Liver (tissue), 9 donors: ENCODE measurements around the gene BAHD1. TPM values are rescaled to one million over a fixed set of nuclear protein-coding genes. Genes with fewer than 3 reads are reported as not detected.

Experiments
- DNase-seq: peaks from one replicate; pipeline ENCODE4 v3.0.0-alpha.2; 2017; ENCODE audit warnings: low spot score
- H3K27ac ChIP-seq, 2 donors: one replicate each; pipeline ENCODE4 v1.7.0; 2013; ENCODE audit warnings: inconsistent platforms in 2 of 2, low read length in 2 of 2, control low read depth in 1 of 2, low read depth in 1 of 2, mild to moderate bottlenecking in 1 of 2
- H3K27me3 ChIP-seq, 4 donors: one replicate each; pipeline versions ENCODE4 v1.6.1 to v1.7.0; 2013; ENCODE audit warnings: low read length in 3 of 4, inconsistent platforms in 1 of 4, mild to moderate bottlenecking in 1 of 4, moderate library complexity in 1 of 4; ENCODE audit not compliant: control insufficient read depth in 4 of 4, insufficient read depth in 4 of 4
- H3K36me3 ChIP-seq, 4 donors: one replicate each; pipeline versions ENCODE4 v1.6.1 to v1.7.0; 2013; ENCODE audit warnings: low read length in 3 of 4, mild to moderate bottlenecking in 3 of 4, low read depth in 1 of 4, moderate library complexity in 1 of 4; ENCODE audit not compliant: control insufficient read depth in 4 of 4, insufficient read depth in 3 of 4
- H3K4me1 ChIP-seq, 4 donors: one replicate each; pipeline versions ENCODE4 v1.6.1 to v1.7.0; 2013; ENCODE audit warnings: low read length in 3 of 4, mild to moderate bottlenecking in 3 of 4, moderate library complexity in 1 of 4; ENCODE audit not compliant: control insufficient read depth in 4 of 4, insufficient read depth in 4 of 4
- H3K4me3 ChIP-seq, 3 donors: one replicate each; pipeline versions ENCODE4 v1.6.1 to v1.7.0; 2013; ENCODE audit warnings: low read length in 3 of 3, control low read depth in 1 of 3, low read depth in 1 of 3, mild to moderate bottlenecking in 1 of 3
- H3K9ac ChIP-seq, 2 donors: one replicate each; pipeline ENCODE4 v1.7.0; 2013; ENCODE audit warnings: low read length in 2 of 2, mild to moderate bottlenecking in 2 of 2, moderate library complexity in 2 of 2, control low read depth in 1 of 2, low read depth in 1 of 2
- H3K9me3 ChIP-seq, 4 donors: one replicate each; pipeline versions ENCODE4 v1.6.1 to v1.7.0; 2013; ENCODE audit warnings: low read length in 3 of 4; ENCODE audit not compliant: control insufficient read depth in 4 of 4
- ATF3 ChIP-seq: IDR thresholded peaks from 2 replicates; pipeline ENCODE4 v1.6.1; 2016; ENCODE audit warnings: antibody characterized with exemption
- CTCF ChIP-seq: fragments of 150-350 bp; IDR thresholded peaks from 2 replicates; pipeline ENCODE4 v1.5.1; 2017; ENCODE audit warnings: improper control_type of control experiment, low read depth, low read length; ENCODE audit not compliant: missing input control
- FOXA2 ChIP-seq: IDR thresholded peaks from 2 replicates; pipeline ENCODE4 v1.6.1; 2016; ENCODE audit warnings: antibody characterized with exemption
- GABPA ChIP-seq, 2 donors: IDR thresholded peaks in 1 of 2; conservative IDR thresholded peaks in 1 of 2; 2 replicates each; pipeline ENCODE4 v1.6.1; 2016; ENCODE audit warnings: antibody characterized with exemption in 2 of 2, mild to moderate bottlenecking in 1 of 2, moderate library complexity in 1 of 2
- HNF4A ChIP-seq, 2 donors: conservative IDR thresholded peaks; 2 replicates each; pipeline ENCODE4 v1.6.1; 2016; ENCODE audit warnings: antibody characterized with exemption in 2 of 2, mild to moderate bottlenecking in 2 of 2
- HNF4G ChIP-seq: IDR thresholded peaks from 2 replicates; pipeline ENCODE4 v1.6.1; 2016; ENCODE audit warnings: antibody characterized with exemption
- JUND ChIP-seq, 2 donors: IDR thresholded peaks; 2 replicates each; pipeline ENCODE4 v1.6.1; 2016; ENCODE audit warnings: antibody characterized with exemption in 2 of 2
- MAX ChIP-seq: IDR thresholded peaks from 2 replicates; pipeline ENCODE4 v1.6.1; 2016; ENCODE audit warnings: antibody characterized with exemption
- NR2F2 ChIP-seq: IDR thresholded peaks from 2 replicates; pipeline ENCODE4 v1.6.1; 2016; ENCODE audit warnings: antibody characterized with exemption
- RAD21 ChIP-seq, 2 donors: IDR thresholded peaks; 2 replicates each; pipeline ENCODE4 v1.6.1; 2016; ENCODE audit warnings: antibody characterized with exemption in 2 of 2, mild to moderate bottlenecking in 2 of 2
- REST ChIP-seq: IDR thresholded peaks from 2 replicates; pipeline ENCODE4 v1.6.1; 2016; ENCODE audit warnings: antibody characterized with exemption, mild to moderate bottlenecking
- RXRA ChIP-seq, 2 donors: IDR thresholded peaks; 2 replicates each; pipeline ENCODE4 v1.6.1; 2017 to 2018; ENCODE audit warnings: antibody characterized with exemption in 2 of 2, mild to moderate bottlenecking in 1 of 2
- SP1 ChIP-seq: IDR thresholded peaks from 2 replicates; pipeline ENCODE4 v1.6.1; 2018; ENCODE audit warnings: antibody characterized with exemption, mild to moderate bottlenecking
- TAF1 ChIP-seq: conservative IDR thresholded peaks from 2 replicates; pipeline ENCODE4 v1.6.1; 2016; ENCODE audit warnings: antibody characterized with exemption, mild to moderate bottlenecking
- YY1 ChIP-seq: IDR thresholded peaks from 2 replicates; pipeline ENCODE4 v1.6.1; 2016; ENCODE audit warnings: antibody characterized with exemption, mild to moderate bottlenecking
- ZBTB33 ChIP-seq: IDR thresholded peaks from 2 replicates; pipeline ENCODE4 v1.6.1; 2016; ENCODE audit warnings: antibody characterized with exemption
- WGBS: extraction: QIAGEN DNeasy Blood & Tissue Kit; methylation state at CpG from one replicate; pipeline ENCODE4 v1.1.7; 2013; 5-methylcytosine and 5-hydroxymethylcytosine counted together
- polyA plus RNA-seq, 2 donors: library from polyadenylated mRNA; stranded (reverse) in 1 of 2; unstranded in 1 of 2; fragments of 200-250 nt in 1 of 2; fragments of >200 nt in 1 of 2; fragmentation: Nextera tagmentation in 1 of 2; extraction: Ambion mirVana in 1 of 2; gene quantifications; one replicate each; pipeline versions ENCODE4 v1.2.1 to v1.2.3, GENCODE V29; 2013 to 2015
- total RNA-seq, 2 donors: library from RNA; depleted of rRNA; stranded (reverse); fragments of >200 nt; gene quantifications; one replicate each; pipeline ENCODE4 v1.2.3, GENCODE V29; 2014
- donor health status: healthy.
- donor health status: healthy.
- donor health status: healthy.
- donor health status: healthy.
- donor health status: healthy.

BAHD1 gene
- 1 to 10 TPM; 6.3 to 7.0 TPM for total RNA-seq
- polyA plus RNA-seq: 1 to 10 TPM; 1.8 to 8.7 TPM

- H3K9ac ChIP-seq: peak within 1 kb of the TSS; percentile 26 to 48
- H3K4me3 ChIP-seq: peak within 1 kb of the TSS; percentile 58 to 91 (median 72)
- H3K9me3 ChIP-seq: no peaks in the 10 kb centered on the region
- peaks cover 0 to 6% (median 0%) of the 10 kb centered on the region in 4 donors for H3K27me3 ChIP-seq
- WGBS: under 1% methylated on average over 119 of the region's 119 CpGs
- H3K4me1 ChIP-seq: peaks cover 9 to 30% (median 23%) of the 10 kb centered on the region in 4 donors
- H3K36me3 ChIP-seq: no peaks in the 10 kb centered on the region
- no peak for TF ChIP-seq ATF3
- no peak for TF ChIP-seq TAF1
- TF ChIP-seq HNF4G: no peak
- TF ChIP-seq RAD21 (IDR thresholded peaks at IDR 0.05): no peak
- peak in 1 of 2 donors; percentile 52 for TF ChIP-seq GABPA (IDR thresholded peaks at IDR 0.05 in 1 of 2, conservative IDR thresholded peaks at IDR 0.05 in 1 of 2)
- no peak for TF ChIP-seq CTCF
- TF ChIP-seq ZBTB33: no peak
- TF ChIP-seq HNF4A (conservative IDR thresholded peaks at IDR 0.05): no peak
- TF ChIP-seq YY1: no peak
- TF ChIP-seq NR2F2: no peak
- no peak for TF ChIP-seq RXRA (IDR thresholded peaks at IDR 0.05)
- peak; percentile 73 for TF ChIP-seq SP1
- peak; percentile 95 for DNase-seq
- peak within 1 kb of the TSS; percentile 25 to 46 for H3K27ac ChIP-seq
Measured at GRCh38 chr15:40440743-40441564, at the start of gene BAHD1. Gene BAHD1, plus strand, starts transcription at chr15:40440953. Its CDS starts 17,512 bp downstream, at chr15:40458465.

GRCh38 chr15:40392986-40393948 is 47.5 kb upstream of the BAHD1 start:
- Histone ChIP-seq H3K9me3 (no peaks in the 10 kb centered on the region), H3K4me3 (no peak overlapping the region), H3K36me3 (peaks cover 3 to 5% (median 4%) of the 10 kb centered on the region in 4 donors), H3K4me1 (peaks cover 4 to 9% (median 7%) of the 10 kb centered on the region in 4 donors), H3K27ac (no peak overlapping the region), H3K9ac (no peak overlapping the region), H3K27me3 (no peaks in the 10 kb centered on the region)
- DNase-seq: no peak
- TF ChIP-seq TAF1 (no peak), MAX (no peak), NR2F2 (no peak), GABPA (IDR thresholded peaks at IDR 0.05 in 1 of 2, conservative IDR thresholded peaks at IDR 0.05 in 1 of 2) (no peak), FOXA2 (no peak), RXRA (IDR thresholded peaks at IDR 0.05) (no peak), REST (no peak), JUND (IDR thresholded peaks at IDR 0.05) (no peak), HNF4A (conservative IDR thresholded peaks at IDR 0.05) (no peak)
- WGBS: 92% methylated on average over 4 of the region's 4 CpGs
